Breast epithelium (tissue), 3 donors: ENCODE measurements around the gene BEST2.

Source experiments
- POLR2A ChIP-seq: fragments of 450-650 bp; IDR thresholded peaks from one replicate; pipeline ENCODE4 v1.6.1; 2016; ENCODE audit warnings: antibody characterized with exemption, mild to moderate bottlenecking, moderate library complexity
- POLR2AphosphoS5 ChIP-seq, 3 donors: sonication (generic); formaldehyde crosslinking; IDR thresholded peaks; one replicate each; pipeline ENCODE4 v1.6.1; 2017; ENCODE audit warnings: antibody characterized with exemption in 3 of 3
- TF ChIP-seq, protein P1 (sequence below), 3 donors: fragments of 450-650 bp; IDR thresholded peaks; one replicate each; pipeline ENCODE4 v1.5.1; 2016 to 2017; ENCODE audit warnings: antibody characterized with exemption in 3 of 3, mild to moderate bottlenecking in 3 of 3, moderate library complexity in 3 of 3

DNA sequence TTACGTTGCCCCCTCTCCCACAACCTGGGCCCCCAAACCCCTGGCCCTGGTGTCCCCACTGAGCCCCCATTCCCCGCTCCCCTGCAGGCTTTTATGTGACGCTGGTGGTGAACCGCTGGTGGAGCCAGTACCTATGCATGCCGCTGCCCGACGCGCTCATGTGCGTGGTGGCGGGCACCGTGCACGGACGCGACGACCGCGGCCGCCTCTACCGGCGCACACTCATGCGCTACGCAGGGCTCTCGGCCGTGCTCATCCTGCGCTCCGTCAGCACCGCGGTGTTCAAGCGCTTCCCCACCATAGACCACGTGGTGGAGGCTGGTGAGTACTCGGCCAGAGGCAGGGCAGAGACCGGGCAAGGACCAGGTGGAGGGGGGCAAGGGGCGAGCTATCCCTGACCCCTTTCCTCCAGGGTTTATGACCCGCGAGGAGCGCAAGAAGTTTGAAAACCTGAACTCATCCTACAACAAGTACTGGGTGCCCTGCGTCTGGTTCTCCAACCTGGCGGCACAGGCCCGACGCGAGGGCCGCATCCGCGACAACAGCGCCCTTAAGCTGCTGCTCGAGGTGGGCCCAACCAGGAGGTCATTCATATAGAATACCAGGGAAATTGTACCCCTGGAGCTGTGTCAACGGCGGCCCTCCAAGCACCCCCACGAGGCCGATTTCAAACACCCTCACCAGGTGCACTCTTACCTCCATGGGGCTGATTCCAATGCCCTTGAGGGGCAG lies 3.0 kb downstream of the BEST2 start:
- TF ChIP-seq, protein P1, sequence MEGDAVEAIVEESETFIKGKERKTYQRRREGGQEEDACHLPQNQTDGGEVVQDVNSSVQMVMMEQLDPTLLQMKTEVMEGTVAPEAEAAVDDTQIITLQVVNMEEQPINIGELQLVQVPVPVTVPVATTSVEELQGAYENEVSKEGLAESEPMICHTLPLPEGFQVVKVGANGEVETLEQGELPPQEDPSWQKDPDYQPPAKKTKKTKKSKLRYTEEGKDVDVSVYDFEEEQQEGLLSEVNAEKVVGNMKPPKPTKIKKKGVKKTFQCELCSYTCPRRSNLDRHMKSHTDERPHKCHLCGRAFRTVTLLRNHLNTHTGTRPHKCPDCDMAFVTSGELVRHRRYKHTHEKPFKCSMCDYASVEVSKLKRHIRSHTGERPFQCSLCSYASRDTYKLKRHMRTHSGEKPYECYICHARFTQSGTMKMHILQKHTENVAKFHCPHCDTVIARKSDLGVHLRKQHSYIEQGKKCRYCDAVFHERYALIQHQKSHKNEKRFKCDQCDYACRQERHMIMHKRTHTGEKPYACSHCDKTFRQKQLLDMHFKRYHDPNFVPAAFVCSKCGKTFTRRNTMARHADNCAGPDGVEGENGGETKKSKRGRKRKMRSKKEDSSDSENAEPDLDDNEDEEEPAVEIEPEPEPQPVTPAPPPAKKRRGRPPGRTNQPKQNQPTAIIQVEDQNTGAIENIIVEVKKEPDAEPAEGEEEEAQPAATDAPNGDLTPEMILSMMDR (IDR thresholded peaks at IDR 0.05): no peak
- TF ChIP-seq POLR2A (no peak), POLR2AphosphoS5 (IDR thresholded peaks at IDR 0.05) (no peak)
